Vagina (tissue), 2 donors: Measurements from ENCODE around the gene NAE1. TPM values are rescaled to one million over a fixed set of nuclear protein-coding genes. Genes with fewer than 3 reads are reported as not detected.
A peak's percentile ranks its signal among the peaks of the same experiment; 100 is the strongest.
"Not testable (repeated sequence)": the region's sequence is repeated elsewhere in the genome, so short reads cannot be mapped to it uniquely, and the experiment has no call there.

Source experiments
- DNase-seq, 2 donors: peaks; one replicate each; pipeline ENCODE4 v3.0.0-alpha.2; 2017; ENCODE audit errors: extremely low spot score in 2 of 2
- H3K27ac ChIP-seq: fragments of 200-600 bp; sonication (generic); one replicate; pipeline ENCODE4 v1.5.1; 2019
- H3K27me3 ChIP-seq: fragments of 200-600 bp; sonication (generic); one replicate; pipeline ENCODE4 v1.5.1; 2019
- H3K36me3 ChIP-seq, 2 donors: fragments of 200-600 bp; sonication (generic); one replicate each; pipeline ENCODE4 v1.5.1; 2017 to 2019
- H3K4me1 ChIP-seq: fragments of 200-600 bp; sonication (generic); one replicate; pipeline ENCODE4 v1.5.1; 2019
- H3K4me3 ChIP-seq, 2 donors: fragments of 200-600 bp; sonication (generic); 1 replicate in 1 of 2; 2 replicates in 1 of 2; pipeline ENCODE4 v1.5.1; 2016 to 2019
- H3K9me3 ChIP-seq: fragments of 200-600 bp; sonication (generic); one replicate; pipeline ENCODE4 v1.5.1; 2019
- CTCF ChIP-seq, 3 experiments: fragments of 450-650 bp in 2 of 3; fragments of 200-600 bp in 1 of 3; sonication (generic) in 1 of 3; IDR thresholded peaks; one replicate each; pipeline ENCODE4 v1.5.1; 2017 to 2019; ENCODE audit warnings: antibody characterized with exemption in 3 of 3, mild to moderate bottlenecking in 2 of 3, moderate library complexity in 2 of 3
- POLR2A ChIP-seq, 2 donors: fragments of 450-650 bp; IDR thresholded peaks; one replicate each; pipeline ENCODE4 v1.6.1; 2017; ENCODE audit warnings: antibody characterized with exemption in 2 of 2, mild to moderate bottlenecking in 2 of 2, moderate library complexity in 2 of 2
- POLR2AphosphoS5 ChIP-seq, 2 donors: sonication (generic); formaldehyde crosslinking; IDR thresholded peaks; one replicate each; pipeline ENCODE4 v1.9.0; 2017; ENCODE audit warnings: antibody characterized with exemption in 2 of 2, mild to moderate bottlenecking in 2 of 2, low read depth in 1 of 2; ENCODE audit not compliant: insufficient read depth in 1 of 2
- intact Hi-C: fragments of 100-400 bp; cut with DNase I; formaldehyde crosslinking; loops from one replicate; pipeline ENCODE4 v1.15.1; 2023
- total RNA-seq: library from RNA; depleted of rRNA; stranded (reverse); fragments of >200 nt; gene quantifications from one replicate; pipeline ENCODE4 v1.2.3, GENCODE V29; 2016

Gene NAE1
- total RNA-seq, 1 donor from 2014 or later, result 30.0 TPM

- DNase-seq, result no peak
- Histone ChIP-seq H3K4me3 (peak overlapping the region; percentile 31 to 40), H3K27ac (peak overlapping the region; percentile 76), H3K9me3 (no peaks in the 10 kb centered on the region), H3K4me1 (peaks cover 8% of the 10 kb centered on the region), H3K27me3 (no peaks in the 10 kb centered on the region), H3K36me3 (no peaks in the 10 kb centered on the region)
- intact Hi-C loops, result loop anchor here (10.0 kb wide), 1 partner anchor 468 kb away; no protein-coding TSS in a partner anchor
- no peak for TF ChIP-seq POLR2A (IDR thresholded peaks at IDR 0.05)
- TF ChIP-seq CTCF (IDR thresholded peaks at IDR 0.05), result peak; percentile 62 to 93 (median 84)
- peak; percentile 16 to 65 for TF ChIP-seq POLR2AphosphoS5 (IDR thresholded peaks at IDR 0.05; ENCODE audit: insufficient read depth in 1 of 2, low read depth in 1 of 2)
Observed at GRCh38 chr16:66872943-66873684, 42.3 kb upstream of the NAE1 start.

GRCh38 chr16:66872559-66872942 is 41.8 kb upstream of the NAE1 start:
- Histone ChIP-seq H3K27me3 (no peaks in the 10 kb centered on the region), H3K9me3 (no peaks in the 10 kb centered on the region), H3K27ac (peak overlapping the region; percentile 76), H3K36me3 (no peaks in the 10 kb centered on the region), H3K4me3 (peak overlapping the region; percentile 31 to 40), H3K4me1 (peaks cover 8% of the 10 kb centered on the region)
- no peak for TF ChIP-seq POLR2A (IDR thresholded peaks at IDR 0.05)
- no peak for TF ChIP-seq CTCF (IDR thresholded peaks at IDR 0.05)
- no peak for TF ChIP-seq POLR2AphosphoS5 (IDR thresholded peaks at IDR 0.05; ENCODE audit: insufficient read depth in 1 of 2, low read depth in 1 of 2)
- DNase-seq, result no peak
- intact Hi-C loops, result loop anchor here (10.0 kb wide), 1 partner anchor 468 kb away; no protein-coding TSS in a partner anchor

GRCh38 chr16:66871840-66872239 is 41.1 kb upstream of the NAE1 start:
- Histone ChIP-seq H3K27ac (no peak overlapping the region), H3K27me3 (no peaks in the 10 kb centered on the region), H3K36me3 (no peaks in the 10 kb centered on the region), H3K9me3 (no peaks in the 10 kb centered on the region), H3K4me3 (no peak overlapping the region), H3K4me1 (peaks cover 8% of the 10 kb centered on the region)
- no peak for TF ChIP-seq CTCF (IDR thresholded peaks at IDR 0.05)
- TF ChIP-seq POLR2AphosphoS5 (IDR thresholded peaks at IDR 0.05; ENCODE audit: insufficient read depth in 1 of 2, low read depth in 1 of 2), result no peak
- TF ChIP-seq POLR2A (IDR thresholded peaks at IDR 0.05), result no peak
- no peak for DNase-seq
- intact Hi-C loops, result loop anchor here (10.0 kb wide), 1 partner anchor 467 kb away; no protein-coding TSS in a partner anchor

- H3K4me1 ChIP-seq, H3K36me3 ChIP-seq, H3K27me3 ChIP-seq, H3K9me3 ChIP-seq, H3K27ac ChIP-seq, H3K4me3 ChIP-seq, DNase-seq: not testable (repeated sequence)
- intact Hi-C loops, result loop anchor here (10.0 kb wide), 1 partner anchor 467 kb away; no protein-coding TSS in a partner anchor
Observed at GRCh38 chr16:66871363-66871762, 40.6 kb upstream of the NAE1 start.

- intact Hi-C loops, result loop anchor here (10.0 kb wide), 2 partner anchors 145 to 255 kb away; no protein-coding TSS in a partner anchor
- H3K27ac ChIP-seq, result no peak overlapping the region
- DNase-seq, result no peak
- peaks cover 8% of the 10 kb centered on the region for H3K4me1 ChIP-seq
- H3K36me3 ChIP-seq, result no peaks in the 10 kb centered on the region
- H3K27me3 ChIP-seq, result no peaks in the 10 kb centered on the region
- no peaks in the 10 kb centered on the region for H3K9me3 ChIP-seq
- no peak for TF ChIP-seq POLR2AphosphoS5 (IDR thresholded peaks at IDR 0.05; ENCODE audit: insufficient read depth in 1 of 2, low read depth in 1 of 2)
- no peak overlapping the region for H3K4me3 ChIP-seq
Observed at GRCh38 chr16:66869424-66869823, 38.6 kb upstream of the NAE1 start.

- no peak overlapping the region for H3K27ac ChIP-seq
- no peak overlapping the region for H3K4me3 ChIP-seq
- H3K9me3 ChIP-seq, result no peaks in the 10 kb centered on the region
- DNase-seq, result no peak
- no peaks in the 10 kb centered on the region for H3K4me1 ChIP-seq
- intact Hi-C loops, result loop anchor here (10.0 kb wide), 2 partner anchors 139 to 249 kb away; no protein-coding TSS in a partner anchor
- no peaks in the 10 kb centered on the region for H3K36me3 ChIP-seq
- no peak for TF ChIP-seq POLR2A (IDR thresholded peaks at IDR 0.05)
- TF ChIP-seq POLR2AphosphoS5 (IDR thresholded peaks at IDR 0.05; ENCODE audit: insufficient read depth in 1 of 2, low read depth in 1 of 2), result no peak
- TF ChIP-seq CTCF (IDR thresholded peaks at IDR 0.05), result no peak
- H3K27me3 ChIP-seq, result no peaks in the 10 kb centered on the region
Observed at GRCh38 chr16:66863707-66864106, 32.9 kb upstream of the NAE1 start.
